Chondrocyte (in vitro differentiated cells): Measurements from ENCODE around the gene TRIM8. TPM values are rescaled to one million over a fixed set of nuclear protein-coding genes. Genes with fewer than 3 reads are reported as not detected.
"Not testable (repeated sequence)": the region's sequence is repeated elsewhere in the genome, so short reads cannot be mapped to it uniquely, and the experiment has no call there.

ENCODE experiments used
- DNase-seq: peaks from one replicate; pipeline ENCODE4 v3.0.0; 2021; ENCODE audit warnings: mixed read lengths, low spot score
- H3K27ac Mint-ChIP-seq: one replicate; pipeline ENCODE4 v1.8.0; 2021; ENCODE audit warnings: mild to moderate bottlenecking, moderate library complexity, mixed read lengths; ENCODE audit not compliant: unreplicated experiment
- H3K27me3 Mint-ChIP-seq: 2 replicates; pipeline ENCODE4 v1.8.0; 2021; ENCODE audit warnings: low read depth, mixed read lengths
- H3K36me3 Mint-ChIP-seq: 2 replicates; pipeline ENCODE4 v1.8.0; 2021; ENCODE audit warnings: low read depth, mixed read lengths
- H3K4me1 Mint-ChIP-seq: 2 replicates; pipeline ENCODE4 v1.8.0; 2021; ENCODE audit warnings: low read depth, mild to moderate bottlenecking, mixed read lengths
- H3K4me3 Mint-ChIP-seq: one replicate; pipeline ENCODE4 v1.8.0; 2021; ENCODE audit warnings: mild to moderate bottlenecking, moderate library complexity, mixed read lengths; ENCODE audit not compliant: unreplicated experiment
- H3K9me3 Mint-ChIP-seq: 2 replicates; pipeline ENCODE4 v1.8.0; 2021; ENCODE audit warnings: low read depth, mixed read lengths
- CTCF ChIP-seq: fragments of 200-600 bp; sonication (generic); IDR thresholded peaks from 2 replicates; pipeline ENCODE4 v1.5.0; 2021; ENCODE audit warnings: antibody characterized with exemption, mild to moderate bottlenecking, moderate library complexity
- total RNA-seq: library from RNA; stranded (reverse); gene quantifications from 3 replicates; pipeline ENCODE4 v1.2.1, GENCODE V29; 2021

The TRIM8 gene
- total RNA-seq, 1 donor from 2014 or later, result 66.8 TPM

- H3K4me1 Mint-ChIP-seq, result peaks cover 13% of the 10 kb centered on the region
- no peaks in the 10 kb centered on the region for H3K27me3 Mint-ChIP-seq
- H3K36me3 Mint-ChIP-seq, result peaks cover 18% of the 10 kb centered on the region
- no peak for TF ChIP-seq CTCF
- H3K27ac Mint-ChIP-seq, result no peak overlapping the region
- no peaks in the 10 kb centered on the region for H3K9me3 Mint-ChIP-seq
- H3K4me3 Mint-ChIP-seq, result no peak overlapping the region
- DNase-seq, result no peak
These were observed 14.5 kb downstream of the TRIM8 start for GRCh38 chr10:102658802-102659201.

- Mint-ChIP-seq H3K4me3 (no peak overlapping the region), H3K36me3 (peaks cover 13% of the 10 kb centered on the region), H3K9me3 (no peaks in the 10 kb centered on the region), H3K27ac (no peak overlapping the region), H3K27me3 (no peaks in the 10 kb centered on the region), H3K4me1 (peaks cover 13% of the 10 kb centered on the region)
- TF ChIP-seq CTCF, result no peak
- DNase-seq, result no peak
These were observed 16.8 kb downstream of the TRIM8 start for GRCh38 chr10:102660888-102661657.

DNA sequence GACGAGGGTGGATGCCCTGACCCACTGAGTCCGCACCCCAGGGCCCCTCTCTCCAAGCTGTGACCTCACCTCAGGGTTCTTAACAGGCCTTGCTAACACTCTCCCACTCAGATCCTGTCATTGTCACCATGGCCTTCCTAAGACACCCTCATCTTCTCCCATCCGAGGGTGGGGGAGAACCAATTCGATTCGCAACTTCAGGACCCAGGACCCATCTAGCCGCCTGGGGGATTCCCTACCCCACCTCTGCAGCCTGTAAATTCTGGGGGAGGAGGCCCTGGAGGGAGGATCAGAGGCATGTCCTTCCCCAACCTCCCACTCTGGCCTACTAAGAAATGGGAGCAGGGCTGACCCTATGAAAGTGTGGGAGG, 17.4 kb downstream of the TRIM8 start:
- DNase-seq, result no peak
- Mint-ChIP-seq H3K36me3 (peaks cover 10% of the 10 kb centered on the region), H3K4me3 (no peak overlapping the region), H3K27ac (no peak overlapping the region), H3K9me3 (no peaks in the 10 kb centered on the region), H3K4me1 (peaks cover 13% of the 10 kb centered on the region), H3K27me3 (no peaks in the 10 kb centered on the region)
- no peak for TF ChIP-seq CTCF

- H3K9me3 Mint-ChIP-seq, result no peaks in the 10 kb centered on the region
- no peak for TF ChIP-seq CTCF
- no peaks in the 10 kb centered on the region for H3K27me3 Mint-ChIP-seq
- H3K27ac Mint-ChIP-seq, result no peak overlapping the region
- DNase-seq, result no peak
- no peaks in the 10 kb centered on the region for H3K36me3 Mint-ChIP-seq
- no peak overlapping the region for H3K4me3 Mint-ChIP-seq
- peaks cover 21% of the 10 kb centered on the region for H3K4me1 Mint-ChIP-seq
These were observed 21.7 kb downstream of the TRIM8 start for GRCh38 chr10:102665904-102666509.

DNA sequence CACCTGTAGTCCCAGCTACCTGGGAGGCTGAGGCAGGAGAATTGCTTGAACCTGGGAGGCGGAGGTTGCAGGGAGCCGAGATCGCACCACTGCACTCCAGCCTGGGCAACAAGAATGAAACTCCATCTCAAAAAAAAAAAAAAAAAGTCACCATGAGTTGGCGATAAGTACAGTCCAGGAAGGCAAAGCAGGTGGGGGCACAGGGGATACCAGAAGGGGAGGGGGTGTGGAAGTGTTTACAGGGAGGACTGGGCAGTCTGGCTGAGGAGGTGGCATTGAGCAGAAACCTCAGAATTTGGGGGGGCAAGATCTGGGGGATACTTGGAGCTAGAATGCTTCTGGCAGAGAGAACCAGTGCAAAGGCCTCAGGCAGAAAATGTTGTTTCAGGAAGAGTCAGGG, 23.1 kb downstream of the TRIM8 start:
- not testable (repeated sequence) for H3K27ac Mint-ChIP-seq, H3K27me3 Mint-ChIP-seq, H3K4me3 Mint-ChIP-seq, H3K9me3 Mint-ChIP-seq, DNase-seq, H3K36me3 Mint-ChIP-seq
- peaks cover 14% of the 10 kb centered on the region for H3K4me1 Mint-ChIP-seq
